ENCODE results near the gene WFIKKN1. TPM values are rescaled to one million over a fixed set of nuclear protein-coding genes. Genes with fewer than 3 reads are reported as not detected.

The WFIKKN1 gene
- total RNA-seq, 6 experiments from 2014 or later: 0.02 to 0.14 TPM; not detected in 4

GRCh38 chr16:666572-666971 is 35.8 kb downstream of the WFIKKN1 start:
- Mint-ChIP-seq H3K4me1 (ENCODE audit: low read depth) (no peaks in the 10 kb centered on the region), H3K36me3 (ENCODE audit: low read depth) (no peaks in the 10 kb centered on the region), H3K27ac (no peak overlapping the region), H3K4me3 (no peak overlapping the region), H3K9me3 (no peaks in the 10 kb centered on the region), H3K27me3 (ENCODE audit: insufficient read depth) (no peaks in the 10 kb centered on the region; the same call in 1 of the 2 replicates)
- TF ChIP-seq CTCF (IDR thresholded peaks at IDR 0.05): no peak
- DNase-seq: no peak

DNA sequence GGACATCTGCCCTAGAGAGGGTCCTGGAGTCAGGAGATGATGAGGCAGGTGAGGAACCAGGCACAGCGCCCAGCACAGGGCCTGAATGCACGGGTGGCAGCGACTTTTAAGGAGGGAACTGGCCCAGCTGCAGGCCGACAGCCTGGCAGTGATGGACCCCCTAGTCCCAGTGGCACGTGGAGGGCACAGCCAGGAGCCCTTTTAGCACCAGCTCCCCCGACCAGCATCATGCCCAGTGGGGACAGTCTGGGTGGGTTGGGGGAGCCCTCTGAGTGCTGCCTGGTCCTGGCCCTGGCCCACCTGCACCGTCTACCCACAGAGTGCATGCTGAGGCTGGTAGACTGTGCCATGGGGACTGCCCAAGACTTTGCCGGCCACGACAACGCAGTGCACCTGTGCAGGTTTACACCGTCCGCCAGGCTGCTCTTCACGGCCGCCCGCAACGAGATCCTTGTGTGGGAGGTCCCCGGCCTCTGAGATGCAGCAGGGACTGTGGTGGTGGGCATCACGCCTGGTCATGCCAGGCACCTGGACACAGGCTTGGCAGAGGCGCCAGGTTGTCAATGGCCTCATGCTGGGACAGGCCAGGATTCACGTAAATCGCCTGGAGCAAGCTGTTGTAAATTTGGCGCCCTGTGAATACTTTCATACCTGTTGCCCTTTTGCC is 36.5 kb downstream of the WFIKKN1 start:
- Mint-ChIP-seq H3K4me3 (peak overlapping the region; percentile 77), H3K27me3 (ENCODE audit: insufficient read depth) (no peaks in the 10 kb centered on the region; the same call in 1 of the 2 replicates)

DNA sequence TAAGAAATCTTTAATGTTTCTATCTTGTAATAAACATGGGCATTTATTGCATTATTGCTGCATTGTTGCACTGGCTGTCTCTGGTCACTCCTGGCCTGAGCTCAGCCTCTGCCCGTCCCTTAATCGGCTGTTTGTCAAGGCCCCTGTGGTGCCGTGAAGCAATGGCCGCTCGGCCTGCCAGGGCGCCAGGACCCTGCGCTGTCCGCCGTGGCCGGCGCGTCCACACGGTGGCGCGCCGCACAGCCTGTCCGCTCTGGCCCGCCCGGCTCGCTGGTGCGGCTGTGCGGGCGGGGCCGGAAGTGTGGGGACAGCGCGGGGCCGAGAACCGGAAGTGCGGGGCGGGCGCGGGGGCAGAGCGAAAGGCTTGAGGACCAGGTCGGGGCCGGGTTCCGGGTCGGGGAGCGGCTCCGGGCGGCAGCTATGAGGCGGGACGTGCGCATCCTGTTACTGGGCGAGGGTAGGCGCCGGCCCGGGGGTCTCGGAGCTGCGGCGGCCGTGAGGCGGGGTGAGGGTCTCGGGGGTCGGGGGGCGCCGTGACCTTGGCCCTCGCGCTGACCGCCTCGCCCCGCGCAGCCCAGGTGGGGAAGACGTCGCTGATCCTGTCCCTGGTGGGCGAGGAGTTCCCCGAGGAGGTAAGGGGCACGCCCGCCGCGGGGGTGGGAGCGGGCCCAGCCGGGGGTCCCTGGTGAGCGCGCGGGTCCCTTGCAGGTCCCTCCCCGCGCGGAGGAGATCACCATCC is 37.2 kb downstream of the WFIKKN1 start, which contains the start of gene RHOT2:
RHOT2 (plus strand) TSS at position 353 of the 739 bp plus-strand sequence; CDS start at position 421, 68 bp downstream.
- Mint-ChIP-seq H3K36me3 (ENCODE audit: low read depth) (no peaks in the 10 kb centered on the region), H3K27me3 (ENCODE audit: insufficient read depth) (no peaks in the 10 kb centered on the region; the same call in 1 of the 2 replicates), H3K4me1 (ENCODE audit: low read depth) (no peaks in the 10 kb centered on the region), H3K4me3 (peak within 1 kb of the TSS; percentile 84), H3K27ac (peak within 1 kb of the TSS; percentile 69), H3K9me3 (no peaks in the 10 kb centered on the region)
- TF ChIP-seq CTCF (IDR thresholded peaks at IDR 0.05): peak; percentile 93
- DNase-seq: peak; percentile 87

More for the DNA sequence above, 36.5 kb downstream of the WFIKKN1 start:
- Mint-ChIP-seq H3K4me1 (ENCODE audit: low read depth) (no peaks in the 10 kb centered on the region), H3K36me3 (ENCODE audit: low read depth) (no peaks in the 10 kb centered on the region), H3K27ac (peak overlapping the region; percentile 69), H3K9me3 (no peaks in the 10 kb centered on the region)
- no peak for TF ChIP-seq CTCF (IDR thresholded peaks at IDR 0.05)
- DNase-seq: no peak

GRCh38 chr16:668519-669171 is 37.9 kb downstream of the WFIKKN1 start:
- no peaks in the 10 kb centered on the region; the same call in 1 of the 2 replicates for H3K27me3 Mint-ChIP-seq (ENCODE audit: insufficient read depth)
- H3K4me1 Mint-ChIP-seq (ENCODE audit: low read depth): no peaks in the 10 kb centered on the region
- DNase-seq: no peak
- peak overlapping the region; percentile 84 for H3K4me3 Mint-ChIP-seq
- no peak for TF ChIP-seq CTCF (IDR thresholded peaks at IDR 0.05)
- no peaks in the 10 kb centered on the region for H3K9me3 Mint-ChIP-seq
- no peak overlapping the region; the same call in 1 of the 2 replicates for H3K27ac Mint-ChIP-seq
- no peaks in the 10 kb centered on the region for H3K36me3 Mint-ChIP-seq (ENCODE audit: low read depth)

GRCh38 chr16:669666-670065 is 38.9 kb downstream of the WFIKKN1 start:
- H3K4me1 Mint-ChIP-seq (ENCODE audit: low read depth): no peaks in the 10 kb centered on the region
- H3K4me3 Mint-ChIP-seq: no peak overlapping the region
- no peak for TF ChIP-seq CTCF (IDR thresholded peaks at IDR 0.05)
- no peaks in the 10 kb centered on the region; the same call in 1 of the 2 replicates for H3K27me3 Mint-ChIP-seq (ENCODE audit: insufficient read depth)
- no peak for DNase-seq
- H3K9me3 Mint-ChIP-seq: no peaks in the 10 kb centered on the region
- H3K27ac Mint-ChIP-seq: no peak overlapping the region
- no peaks in the 10 kb centered on the region for H3K36me3 Mint-ChIP-seq (ENCODE audit: low read depth)
